Measurements from ENCODE around the gene PROK2. TPM values are rescaled to one million over a fixed set of nuclear protein-coding genes. Genes with fewer than 3 reads are reported as not detected.

Gene PROK2
- total and polyA plus RNA-seq, 4 donors: 0.24 to 0.84 (median 0.41) TPM

GRCh38 chr3:71821116-71821515 lies 36.2 kb upstream of the PROK2 start (continued):
- no peak for TF ChIP-seq ATF3 (IDR thresholded peaks at IDR 0.05)
- TF ChIP-seq JUND (IDR thresholded peaks at IDR 0.05): no peak

- TF ChIP-seq NR2F2 (IDR thresholded peaks at IDR 0.05) (no peak), MAX (IDR thresholded peaks at IDR 0.05) (no peak), SP1 (IDR thresholded peaks at IDR 0.05) (no peak), RXRA (IDR thresholded peaks at IDR 0.05) (no peak), FOXA1 (IDR thresholded peaks at IDR 0.05) (no peak), FOXA2 (IDR thresholded peaks at IDR 0.05) (no peak), CTCF (IDR thresholded peaks at IDR 0.05; ENCODE audit: low read depth, low read length, missing input control) (no peak), JUND (IDR thresholded peaks at IDR 0.05) (no peak), RAD21 (IDR thresholded peaks at IDR 0.05) (no peak), HNF4A (conservative IDR thresholded peaks at IDR 0.05) (no peak), HNF4G (IDR thresholded peaks at IDR 0.05) (no peak)
- Histone ChIP-seq H3K27me3 (ENCODE audit: control insufficient read depth in 4 of 4, insufficient read depth in 4 of 4, low read length in 3 of 4) (no peaks in the 10 kb centered on the region), H3K9ac (ENCODE audit: low read depth in 1 of 2, low read length in 2 of 2) (no peak overlapping the region), H3K36me3 (ENCODE audit: control insufficient read depth in 4 of 4, insufficient read depth in 3 of 4, low read depth in 1 of 4, low read length in 3 of 4) (no peaks in the 10 kb centered on the region), H3K4me1 (ENCODE audit: control insufficient read depth in 4 of 4, insufficient read depth in 4 of 4, low read length in 3 of 4) (no peaks in the 10 kb centered on the region), H3K9me3 (ENCODE audit: control insufficient read depth in 4 of 4, low read length in 3 of 4) (no peaks in the 10 kb centered on the region), H3K4me3 (ENCODE audit: low read depth in 1 of 3, low read length in 3 of 3) (no peak overlapping the region), H3K27ac (ENCODE audit: low read depth in 1 of 2, low read length in 2 of 2) (no peak overlapping the region)
- no peak for DNase-seq (ENCODE audit: low spot score)
- WGBS: 81% methylated on average over 6 of the region's 6 CpGs
Observed at GRCh38 chr3:71817262-71817661, 32.3 kb upstream of the PROK2 start.

- H3K36me3 ChIP-seq (ENCODE audit: control insufficient read depth in 4 of 4, insufficient read depth in 3 of 4, low read depth in 1 of 4, low read length in 3 of 4): no peaks in the 10 kb centered on the region
- no peaks in the 10 kb centered on the region for H3K4me1 ChIP-seq (ENCODE audit: control insufficient read depth in 4 of 4, insufficient read depth in 4 of 4, low read length in 3 of 4)
- 89% methylated on average over 4 of the region's 4 CpGs for WGBS
- TF ChIP-seq RXRA (IDR thresholded peaks at IDR 0.05): no peak
- TF ChIP-seq JUND (IDR thresholded peaks at IDR 0.05): no peak
- no peak for TF ChIP-seq FOXA2 (IDR thresholded peaks at IDR 0.05)
- no peak for TF ChIP-seq ZBTB33 (IDR thresholded peaks at IDR 0.05)
- no peak for TF ChIP-seq NR2F2 (IDR thresholded peaks at IDR 0.05)
- TF ChIP-seq EGR1 (IDR thresholded peaks at IDR 0.05; ENCODE audit: low read depth in 2 of 2): no peak
- no peak for TF ChIP-seq ATF3 (IDR thresholded peaks at IDR 0.05)
- TF ChIP-seq FOXA1 (IDR thresholded peaks at IDR 0.05): no peak
- no peak for TF ChIP-seq CTCF (IDR thresholded peaks at IDR 0.05; ENCODE audit: low read depth, low read length, missing input control)
- TF ChIP-seq YY1 (IDR thresholded peaks at IDR 0.05): no peak
- TF ChIP-seq REST (IDR thresholded peaks at IDR 0.05): no peak
- TF ChIP-seq HNF4G (IDR thresholded peaks at IDR 0.05): no peak
- no peak for TF ChIP-seq SP1 (IDR thresholded peaks at IDR 0.05)
- TF ChIP-seq TAF1 (conservative IDR thresholded peaks at IDR 0.05): no peak
- TF ChIP-seq HNF4A (conservative IDR thresholded peaks at IDR 0.05): no peak
- H3K4me3 ChIP-seq (ENCODE audit: low read depth in 1 of 3, low read length in 3 of 3): no peak overlapping the region
- no peaks in the 10 kb centered on the region for H3K9me3 ChIP-seq (ENCODE audit: control insufficient read depth in 4 of 4, low read length in 3 of 4)
- no peak overlapping the region for H3K9ac ChIP-seq (ENCODE audit: low read depth in 1 of 2, low read length in 2 of 2)
- DNase-seq (ENCODE audit: low spot score): no peak
- no peak overlapping the region for H3K27ac ChIP-seq (ENCODE audit: low read depth in 1 of 2, low read length in 2 of 2)
- no peaks in the 10 kb centered on the region for H3K27me3 ChIP-seq (ENCODE audit: control insufficient read depth in 4 of 4, insufficient read depth in 4 of 4, low read length in 3 of 4)
Observed at GRCh38 chr3:71816767-71817156, 31.8 kb upstream of the PROK2 start.
